T-helper 2 cell treated with Interferon-gamma antibody and Interleukin-4, amounts not matched to agents 100 ng/mL and 5 ng/mL, for 36 hours (primary cell): ENCODE measurements around the gene VPS39. TPM values are rescaled to one million over a fixed set of nuclear protein-coding genes. Genes with fewer than 3 reads are reported as not detected.

ENCODE experiments used
- intact Hi-C: fragments of 100-400 bp; cut with micrococcal nuclease; formaldehyde crosslinking; loops from one replicate; pipeline ENCODE4 v1.15.1; 2023
- total RNA-seq: library from RNA; stranded (reverse); gene quantifications from 2 replicates; pipeline ENCODE4 v1.2.3, GENCODE V29; 2022

Gene VPS39
- total RNA-seq, 1 donor from 2014 or later, result 74.1 TPM

GRCh38 chr15:42202653-42203052 is 5.5 kb downstream of the VPS39 start:
- intact Hi-C loops, result no loop called here

- intact Hi-C loops, result no loop called here
These were observed 6.3 kb downstream of the VPS39 start for GRCh38 chr15:42201801-42202200.

GRCh38 chr15:42199126-42199525 is 9.0 kb downstream of the VPS39 start:
- intact Hi-C loops, result no loop called here

GRCh38 chr15:42198516-42198915 is 9.6 kb downstream of the VPS39 start:
- intact Hi-C loops, result no loop called here

- intact Hi-C loops, result no loop called here
These were observed 13.6 kb downstream of the VPS39 start for GRCh38 chr15:42194513-42194912.

GRCh38 chr15:42193383-42193782 is 14.7 kb downstream of the VPS39 start:
- intact Hi-C loops, result no loop called here

- intact Hi-C loops, result no loop called here
These were observed 16.3 kb downstream of the VPS39 start for GRCh38 chr15:42191610-42192346.

GRCh38 chr15:42190370-42190769 is 17.7 kb downstream of the VPS39 start:
- intact Hi-C loops, result no loop called here

GRCh38 chr15:42185801-42186200 is 22.3 kb downstream of the VPS39 start:
- intact Hi-C loops, result no loop called here

- intact Hi-C loops, result no loop called here
These were observed 23.4 kb downstream of the VPS39 start for GRCh38 chr15:42184736-42185135.

GRCh38 chr15:42184296-42184695 is 23.8 kb downstream of the VPS39 start:
- intact Hi-C loops, result no loop called here

GRCh38 chr15:42182961-42183360 is 25.1 kb downstream of the VPS39 start:
- intact Hi-C loops, result no loop called here

- intact Hi-C loops, result no loop called here
These were observed 25.7 kb downstream of the VPS39 start for GRCh38 chr15:42182328-42182886.

- intact Hi-C loops, result no loop called here
These were observed 30.0 kb downstream of the VPS39 start for GRCh38 chr15:42178056-42178455.

- intact Hi-C loops, result no loop called here
These were observed 32.4 kb downstream of the VPS39 start for GRCh38 chr15:42175671-42176070.

GRCh38 chr15:42172475-42172874 is 35.6 kb downstream of the VPS39 start:
- intact Hi-C loops, result no loop called here

- intact Hi-C loops, result no loop called here
These were observed 36.3 kb downstream of the VPS39 start for GRCh38 chr15:42171795-42172194.

- intact Hi-C loops, result no loop called here
These were observed 37.0 kb downstream of the VPS39 start for GRCh38 chr15:42171122-42171521.

- intact Hi-C loops, result no loop called here
These were observed 41.7 kb downstream of the VPS39 start for GRCh38 chr15:42166225-42166940.

- intact Hi-C loops, result no loop called here
These were observed 43.0 kb downstream of the VPS39 start for GRCh38 chr15:42165106-42165505.

GRCh38 chr15:42163947-42164550 is 44.1 kb downstream of the VPS39 start:
- intact Hi-C loops, result no loop called here

GRCh38 chr15:42163291-42163690 is 44.8 kb downstream of the VPS39 start:
- intact Hi-C loops, result no loop called here
